ENCODE measurements around the gene HCN3.
A peak's percentile ranks its signal among the peaks of the same experiment; 100 is the strongest.

The HCN3 gene

GRCh38 chr1:155256058-155256852 lies 21.0 kb upstream of the HCN3 start:
- no peaks in the 10 kb centered on the region; the same call in 1 of the 2 replicates for H3F3A ChIP-seq (ENCODE audit: low read depth)
- H2AFZ ChIP-seq (ENCODE audit: low read length) = no peak overlapping the region
- no peak for TF ChIP-seq CTCF (conservative IDR thresholded peaks at IDR 0.05; ENCODE audit: low read length)
- TF ChIP-seq EZH2phosphoT487 (IDR thresholded peaks at IDR 0.05; ENCODE audit: borderline replicate concordance) = no peak
- H3K36me3 ChIP-seq (ENCODE audit: insufficient read depth, low read length) = peaks cover 3% of the 10 kb centered on the region; the same call in 1 of the 2 replicates
- H3K9ac ChIP-seq (ENCODE audit: low read depth, low read length, poor library complexity, severe bottlenecking) = no peak overlapping the region
- H3K27me3 ChIP-seq (ENCODE audit: insufficient read depth, low read length, poor library complexity, severe bottlenecking) = no peaks in the 10 kb centered on the region
- H3K9me2 ChIP-seq (replicated peaks; ENCODE audit: low read depth, low read length) = no peaks in the 10 kb centered on the region
- H3K4me1 ChIP-seq (ENCODE audit: insufficient read depth, low read length, poor library complexity, severe bottlenecking) = peaks cover 28% of the 10 kb centered on the region
- no peaks in the 10 kb centered on the region for H3K9me3 ChIP-seq (ENCODE audit: insufficient read depth, low read depth, low read length)
- H4K20me1 ChIP-seq (ENCODE audit: insufficient read depth, low read length, poor library complexity, severe bottlenecking) = peaks cover 4% of the 10 kb centered on the region
- no peak overlapping the region for H3K4me2 ChIP-seq (ENCODE audit: low read depth, low read length, poor library complexity, severe bottlenecking)
- no peak overlapping the region for H3K4me3 ChIP-seq (ENCODE audit: low read length, poor library complexity, severe bottlenecking)
- peaks cover 21% of the 10 kb centered on the region for H3K79me2 ChIP-seq (ENCODE audit: insufficient read depth, low read length)

GRCh38 chr1:155260276-155260675 lies 17.0 kb upstream of the HCN3 start:
- no peak overlapping the region for H2AFZ ChIP-seq (ENCODE audit: low read length)
- H3K79me2 ChIP-seq (ENCODE audit: insufficient read depth, low read length) = peaks cover 20% of the 10 kb centered on the region
- H3K9ac ChIP-seq (ENCODE audit: low read depth, low read length, poor library complexity, severe bottlenecking) = peak overlapping the region; percentile 86
- peak overlapping the region; percentile 97 for H3K4me2 ChIP-seq (ENCODE audit: low read depth, low read length, poor library complexity, severe bottlenecking)
- peak overlapping the region; percentile 81 for H3K4me3 ChIP-seq (ENCODE audit: low read length, poor library complexity, severe bottlenecking)
- peaks cover 9% of the 10 kb centered on the region for H4K20me1 ChIP-seq (ENCODE audit: insufficient read depth, low read length, poor library complexity, severe bottlenecking)
- peaks cover 29% of the 10 kb centered on the region; the same call in 1 of the 2 replicates for H3K36me3 ChIP-seq (ENCODE audit: insufficient read depth, low read length)
- TF ChIP-seq EZH2phosphoT487 (IDR thresholded peaks at IDR 0.05; ENCODE audit: borderline replicate concordance) (no peak), CTCF (conservative IDR thresholded peaks at IDR 0.05; ENCODE audit: low read length) (no peak)
- no peaks in the 10 kb centered on the region for H3K9me3 ChIP-seq (ENCODE audit: insufficient read depth, low read depth, low read length)
- H3K27me3 ChIP-seq (ENCODE audit: insufficient read depth, low read length, poor library complexity, severe bottlenecking) = no peaks in the 10 kb centered on the region
- H3F3A ChIP-seq (ENCODE audit: low read depth) = peaks cover 9% of the 10 kb centered on the region; the same call in 1 of the 2 replicates
- H3K4me1 ChIP-seq (ENCODE audit: insufficient read depth, low read length, poor library complexity, severe bottlenecking) = peaks cover 16% of the 10 kb centered on the region
- no peaks in the 10 kb centered on the region for H3K9me2 ChIP-seq (replicated peaks; ENCODE audit: low read depth, low read length)

- Histone ChIP-seq H3K4me2 (ENCODE audit: low read depth, low read length, poor library complexity, severe bottlenecking) (peak overlapping the region; percentile 97), H3K9me2 (replicated peaks; ENCODE audit: low read depth, low read length) (no peaks in the 10 kb centered on the region), H3K79me2 (ENCODE audit: insufficient read depth, low read length) (peaks cover 20% of the 10 kb centered on the region), H2AFZ (ENCODE audit: low read length) (no peak overlapping the region), H3K4me3 (ENCODE audit: low read length, poor library complexity, severe bottlenecking) (peak overlapping the region; percentile 81), H3K4me1 (ENCODE audit: insufficient read depth, low read length, poor library complexity, severe bottlenecking) (peaks cover 16% of the 10 kb centered on the region), H3K27me3 (ENCODE audit: insufficient read depth, low read length, poor library complexity, severe bottlenecking) (no peaks in the 10 kb centered on the region), H3K9me3 (ENCODE audit: insufficient read depth, low read depth, low read length) (no peaks in the 10 kb centered on the region), H3F3A (ENCODE audit: low read depth) (peaks cover 9% of the 10 kb centered on the region; the same call in 1 of the 2 replicates), H4K20me1 (ENCODE audit: insufficient read depth, low read length, poor library complexity, severe bottlenecking) (peaks cover 9% of the 10 kb centered on the region), H3K36me3 (ENCODE audit: insufficient read depth, low read length) (peaks cover 39% of the 10 kb centered on the region; the same call in 1 of the 2 replicates), H3K9ac (ENCODE audit: low read depth, low read length, poor library complexity, severe bottlenecking) (peak overlapping the region; percentile 86)
- TF ChIP-seq CTCF (conservative IDR thresholded peaks at IDR 0.05; ENCODE audit: low read length) (no peak), EZH2phosphoT487 (IDR thresholded peaks at IDR 0.05; ENCODE audit: borderline replicate concordance) (no peak)
Measured at GRCh38 chr1:155261493-155261851, 15.8 kb upstream of the HCN3 start.

All from Loucy (cell line).